Epithelial cell of prostate (primary cell): ENCODE measurements around the gene CPT1A.
A peak's percentile ranks its signal among the peaks of the same experiment; 100 is the strongest.

Experiments used
- DNase-seq: peaks from one replicate; pipeline ENCODE4 v3.0.0-alpha.2; 2011; ENCODE audit warnings: low read depth, low spot score
- H3K27ac ChIP-seq: fragments of 450-650 bp; 2 replicates; pipeline ENCODE4 v1.5.1; 2017; ENCODE audit warnings: mild to moderate bottlenecking

The CPT1A gene

DNA sequence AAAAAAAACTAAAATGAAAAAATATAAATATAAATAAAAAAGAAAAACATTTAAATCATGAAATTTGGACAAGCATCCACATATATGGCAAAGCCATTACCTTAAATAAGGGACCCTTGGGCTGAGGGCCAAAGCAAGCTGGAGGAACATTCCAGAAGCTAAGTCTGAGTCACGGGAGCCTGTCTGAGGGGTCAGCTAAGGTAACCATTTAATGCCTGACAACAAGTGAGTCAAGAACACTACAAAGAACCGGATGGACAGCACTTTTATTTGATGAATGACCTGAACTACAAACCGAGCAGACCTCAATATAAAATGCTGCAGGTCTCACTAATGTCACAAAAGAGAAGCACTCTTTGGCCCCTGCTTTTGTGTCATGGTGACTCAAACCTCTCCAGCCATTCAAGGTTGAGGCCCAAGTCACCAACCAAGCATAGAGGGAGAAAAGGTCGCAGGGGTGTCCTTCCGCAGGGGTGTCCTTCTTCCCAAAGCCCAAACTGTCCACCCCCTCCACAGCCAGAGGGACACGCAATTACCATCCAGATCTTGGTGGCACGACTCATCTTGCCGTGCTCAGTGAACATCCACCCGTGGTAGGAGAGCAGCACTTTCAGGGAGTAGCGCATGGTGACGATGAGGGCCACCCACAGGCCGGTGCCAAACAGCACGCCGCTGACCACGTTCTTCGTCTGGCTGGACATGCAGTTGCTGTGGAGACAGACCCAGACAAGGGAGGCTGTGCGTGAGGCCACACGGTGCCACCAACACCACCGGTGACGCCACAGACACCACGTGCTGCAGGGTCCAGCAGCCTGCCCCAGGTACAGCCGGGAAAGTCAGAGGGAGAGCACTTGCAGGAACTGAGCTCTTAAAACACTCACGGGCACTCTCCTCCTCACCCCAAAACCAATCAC is 34.5 kb downstream of the CPT1A start:
- no peak for DNase-seq
- H3K27ac ChIP-seq: no peak overlapping the region

DNA sequence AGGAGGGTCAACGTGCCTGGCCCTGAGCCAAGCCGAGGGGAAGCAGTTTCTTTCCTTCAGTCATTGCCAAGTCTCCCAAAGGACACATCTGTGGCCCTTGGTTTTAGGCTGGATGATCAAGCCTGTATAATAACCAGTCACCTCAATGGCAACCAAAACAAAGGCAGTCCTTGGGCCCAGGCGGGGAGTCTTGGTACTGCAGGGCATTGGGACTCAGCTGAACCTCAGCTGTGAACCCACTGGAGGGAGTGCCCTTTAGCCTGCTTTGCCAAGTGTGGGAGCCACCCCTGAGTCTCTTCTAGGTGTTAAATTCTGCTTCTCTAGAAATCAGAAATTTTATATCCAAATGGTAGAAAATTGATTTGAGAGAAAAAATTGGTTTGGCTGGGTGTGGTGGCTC is 36.9 kb downstream of the CPT1A start:
- DNase-seq: no peak
- H3K27ac ChIP-seq: no peak overlapping the region

DNA sequence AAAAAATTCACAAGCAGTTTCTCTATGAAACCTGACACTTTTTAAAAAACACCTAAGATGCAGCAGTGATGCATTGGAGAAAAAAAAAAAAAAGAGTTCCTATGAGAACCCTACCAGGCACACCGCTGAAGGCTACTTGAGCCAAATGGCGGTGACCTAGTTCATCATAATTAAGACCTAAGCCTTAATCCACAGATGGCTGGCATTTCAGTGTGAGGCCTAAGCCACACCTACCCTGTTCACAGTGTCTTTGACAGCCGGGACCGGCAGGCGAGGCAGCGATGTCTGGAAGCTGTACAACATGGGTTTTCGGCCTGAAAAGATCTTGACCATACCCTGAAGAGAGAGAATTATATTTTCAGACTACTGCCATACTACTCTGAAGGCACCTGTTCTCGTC is 38.0 kb downstream of the CPT1A start:
- no peak for DNase-seq
- no peak overlapping the region for H3K27ac ChIP-seq

DNA sequence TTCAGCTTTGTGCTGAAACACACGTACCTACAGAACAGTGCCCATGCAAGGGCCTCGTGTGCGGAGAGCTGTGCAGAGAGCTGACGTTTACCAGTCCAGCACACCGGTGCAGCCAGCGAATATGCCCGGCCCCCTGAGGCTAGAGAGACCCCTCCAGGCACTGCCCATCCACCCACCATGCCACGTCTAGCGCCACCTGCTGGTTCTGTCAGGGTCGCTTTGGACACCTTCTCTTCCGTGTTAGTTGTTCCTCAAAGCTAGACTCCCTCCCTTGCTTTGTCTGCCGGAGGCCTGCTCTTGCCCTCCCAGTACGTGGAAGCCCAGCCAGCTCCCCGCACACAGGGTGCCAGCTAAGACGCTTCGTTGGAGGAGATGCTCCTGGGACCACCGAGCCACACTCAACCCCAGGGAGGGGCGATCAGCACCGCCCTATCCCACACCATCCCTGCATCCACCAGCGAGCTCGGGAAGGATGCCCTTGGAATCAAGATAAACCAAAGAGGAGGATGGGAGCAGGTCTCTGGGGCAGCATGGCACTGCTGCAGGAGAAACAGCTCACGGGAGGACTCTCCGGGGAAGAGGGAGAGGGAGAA is 43.4 kb downstream of the CPT1A start:
- DNase-seq: no peak
- H3K27ac ChIP-seq: no peak overlapping the region

DNA sequence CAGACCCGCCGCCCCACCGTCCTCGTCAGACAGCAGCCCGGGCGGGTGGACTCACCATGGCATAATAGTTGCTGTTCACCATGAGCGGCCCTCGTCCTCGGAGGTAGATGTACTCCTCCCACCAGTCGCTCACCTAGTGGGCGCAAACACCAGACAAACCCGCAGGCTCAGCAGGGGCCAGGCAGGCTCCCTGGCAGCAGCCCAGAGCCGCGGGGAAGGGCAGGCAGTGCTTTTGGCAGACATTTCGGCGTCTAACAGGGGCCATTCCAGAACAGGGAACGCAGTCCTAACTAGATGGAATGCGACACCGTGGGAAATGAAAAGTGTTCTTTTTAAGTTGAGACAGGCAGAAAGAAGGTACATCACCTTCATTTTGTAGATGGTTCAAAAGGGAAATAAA is 44.9 kb downstream of the CPT1A start:
- no peak for DNase-seq
- H3K27ac ChIP-seq: no peak overlapping the region

DNA sequence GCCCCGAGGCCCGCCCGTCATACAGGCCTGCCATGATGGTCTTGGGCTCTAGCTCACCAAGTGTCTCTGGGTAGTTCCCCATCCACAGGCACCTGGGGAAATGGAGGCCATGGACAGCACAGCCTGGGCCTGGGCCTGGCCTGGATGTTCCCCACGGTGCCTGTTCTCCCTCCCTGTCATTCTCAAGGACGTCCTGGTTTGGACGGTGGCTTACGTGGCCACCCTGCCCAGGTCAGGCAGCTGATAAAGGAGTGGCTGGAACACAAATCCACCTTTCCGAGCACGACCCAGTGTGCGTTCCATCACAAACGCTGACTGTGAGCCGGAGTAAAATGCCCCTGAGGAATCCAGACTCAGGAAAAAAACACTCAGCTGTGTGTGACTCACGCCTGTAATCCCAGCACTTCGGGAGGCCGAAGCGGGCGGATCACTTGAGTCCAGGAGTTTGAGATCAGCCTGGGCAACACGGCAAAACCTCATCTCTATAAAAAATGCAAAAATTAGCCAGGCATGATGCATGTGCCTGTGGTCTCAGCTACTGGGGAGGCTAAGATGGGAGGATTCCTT is 49.2 kb downstream of the CPT1A start:
- no peak for DNase-seq

DNA sequence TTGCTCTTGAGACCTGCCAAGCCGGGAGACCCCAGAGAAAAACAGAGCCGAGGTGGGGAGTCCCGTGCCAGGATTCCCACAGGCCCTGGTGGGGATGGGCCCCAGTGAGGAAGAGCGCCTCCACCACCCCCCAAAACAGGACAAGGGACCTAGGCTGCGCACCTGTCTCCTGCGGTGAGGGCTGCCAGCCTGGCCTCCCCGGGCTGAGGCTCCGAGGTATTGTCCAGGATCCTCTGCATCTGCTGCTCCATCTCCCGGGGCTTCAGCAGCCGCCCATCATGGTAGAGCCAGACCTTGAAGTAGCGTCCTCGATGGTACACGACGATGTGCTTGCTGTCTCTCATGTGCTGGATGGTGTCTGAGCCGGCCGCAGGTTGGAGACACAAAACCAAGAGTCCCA is 57.1 kb downstream of the CPT1A start:
- no peak for DNase-seq
- no peak overlapping the region for H3K27ac ChIP-seq

More for the DNA sequence above, 49.2 kb downstream of the CPT1A start:
- H3K27ac ChIP-seq: no peak overlapping the region

DNA sequence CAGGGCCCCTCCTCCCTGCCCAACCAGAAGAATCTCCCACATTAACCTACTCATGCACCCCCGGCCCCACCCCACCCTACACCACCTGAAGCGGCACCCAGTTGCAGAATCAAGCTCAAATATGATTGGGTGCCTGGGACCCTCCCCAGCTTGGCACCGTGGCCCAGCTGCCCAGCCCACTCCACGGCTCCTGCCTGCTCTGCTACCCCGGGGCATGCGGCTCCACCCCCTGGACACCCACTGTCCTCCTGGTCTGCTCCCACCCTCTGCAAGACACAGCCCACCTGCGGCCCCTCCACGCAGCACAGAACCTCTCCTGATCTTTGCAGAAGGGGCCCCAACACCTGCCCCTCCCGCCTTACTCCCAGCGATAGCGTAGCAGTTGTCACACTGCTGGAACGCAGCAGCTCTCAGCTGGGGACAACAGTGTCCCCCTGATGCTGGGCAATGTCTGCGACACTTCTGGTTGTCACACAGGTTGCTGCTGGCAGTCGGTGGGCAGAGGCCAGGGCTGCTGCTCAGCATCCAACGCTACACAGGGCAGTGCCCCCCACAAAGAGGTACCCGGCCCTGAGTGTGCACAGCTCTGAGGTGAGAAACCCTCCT is 58.4 kb downstream of the CPT1A start:
- H3K27ac ChIP-seq: no peak overlapping the region
- DNase-seq: no peak

DNA sequence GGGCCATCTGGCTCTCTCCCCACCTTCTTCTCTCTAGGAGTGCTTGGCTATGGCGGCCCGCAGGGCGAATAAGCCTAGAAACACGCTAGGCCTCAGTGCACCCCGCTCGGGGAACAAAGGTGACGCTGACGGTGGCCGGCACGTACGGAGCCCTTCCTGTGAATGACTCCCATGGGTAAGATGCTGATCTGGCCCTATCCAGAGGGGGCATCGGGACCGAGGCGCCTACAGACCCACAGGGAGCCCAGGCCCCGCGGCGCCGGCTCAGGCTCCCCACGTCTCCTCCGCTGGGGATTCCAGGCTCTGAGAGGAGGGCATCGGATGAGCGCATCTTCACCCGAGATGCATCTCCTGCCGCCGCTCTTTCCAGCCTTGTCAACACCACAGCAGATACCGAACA is 59.0 kb downstream of the CPT1A start:
- H3K27ac ChIP-seq: no peak overlapping the region
- no peak for DNase-seq

DNA sequence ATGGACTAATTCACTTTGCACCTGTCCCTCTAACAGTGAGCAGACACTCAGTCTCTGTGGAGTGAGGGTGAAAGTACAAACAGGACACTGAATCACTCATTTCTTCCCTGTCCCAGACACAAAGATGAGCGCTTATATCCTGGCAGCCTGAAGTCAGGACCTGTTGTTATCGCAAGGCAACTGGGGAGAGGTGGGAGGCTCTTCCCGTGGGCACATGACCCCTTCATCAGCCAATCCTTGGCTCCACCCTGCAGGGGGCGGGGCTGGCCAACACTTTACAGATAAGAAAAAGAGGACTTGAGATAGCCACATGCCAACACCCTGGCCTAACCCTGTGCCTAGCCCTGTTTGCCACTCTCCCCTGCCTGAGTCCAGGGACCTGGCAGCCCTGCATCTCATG is 60.9 kb downstream of the CPT1A start:
- no peak for DNase-seq

DNA sequence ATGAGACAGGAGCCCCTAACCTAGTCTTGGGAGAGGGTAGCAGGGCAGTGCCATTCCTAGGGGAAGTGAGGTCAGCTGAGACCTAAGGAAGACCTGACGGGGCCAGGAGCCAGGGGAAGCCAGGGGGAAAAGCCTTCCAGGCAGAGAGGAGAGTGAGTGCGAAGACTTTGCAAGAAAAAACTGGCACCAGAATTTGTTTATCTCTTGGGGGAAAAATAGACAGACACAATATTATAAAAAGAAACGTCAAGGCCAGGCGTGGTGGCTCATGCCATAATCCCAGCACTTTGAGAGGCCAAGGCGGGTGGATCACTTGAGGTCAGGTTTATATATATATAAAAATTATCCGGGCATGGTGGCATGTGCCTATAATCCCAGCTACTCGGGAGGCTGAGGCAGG is 63.5 kb downstream of the CPT1A start:
- no peak overlapping the region for H3K27ac ChIP-seq
- no peak for DNase-seq

More for the DNA sequence above, 60.9 kb downstream of the CPT1A start:
- no peak overlapping the region for H3K27ac ChIP-seq

DNA sequence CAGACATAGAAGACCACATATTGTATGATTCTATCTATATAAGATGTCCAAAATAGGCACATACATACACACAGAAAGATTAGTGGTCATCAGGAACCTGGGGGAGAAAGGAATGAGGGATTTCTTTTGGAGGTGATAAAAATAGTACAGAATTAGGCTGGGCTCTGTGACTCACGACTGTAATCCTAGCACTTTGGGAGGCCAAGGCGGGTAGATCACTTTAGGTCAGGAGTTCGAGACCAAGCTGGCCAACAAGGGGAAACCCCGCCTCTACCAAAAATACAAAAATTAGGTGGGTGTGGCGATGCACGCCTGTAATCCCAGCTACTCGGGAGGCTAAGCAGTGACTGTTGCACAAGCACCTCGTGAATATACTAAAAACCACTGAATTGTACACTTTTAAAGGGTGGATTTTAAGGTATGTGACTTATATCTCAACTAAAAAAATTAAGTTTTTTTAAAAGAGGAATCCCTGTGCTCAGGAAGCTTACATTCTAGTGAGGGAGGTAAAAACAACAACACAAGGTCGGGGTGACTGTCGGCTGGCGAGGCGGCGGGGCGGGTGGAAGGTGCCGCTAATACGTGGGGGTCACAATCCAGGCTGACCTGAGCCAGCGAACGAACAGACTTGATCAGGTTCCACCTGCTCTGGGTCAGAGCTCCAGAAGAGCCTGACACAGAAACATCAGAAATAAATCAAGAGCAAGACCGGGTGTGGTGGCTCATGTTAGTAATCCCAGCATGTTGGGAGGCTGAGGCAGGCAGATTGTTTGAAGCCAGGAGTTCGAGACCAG is 65.1 kb downstream of the CPT1A start:
- H3K27ac ChIP-seq: peak overlapping the region; percentile 52
- DNase-seq: no peak

DNA sequence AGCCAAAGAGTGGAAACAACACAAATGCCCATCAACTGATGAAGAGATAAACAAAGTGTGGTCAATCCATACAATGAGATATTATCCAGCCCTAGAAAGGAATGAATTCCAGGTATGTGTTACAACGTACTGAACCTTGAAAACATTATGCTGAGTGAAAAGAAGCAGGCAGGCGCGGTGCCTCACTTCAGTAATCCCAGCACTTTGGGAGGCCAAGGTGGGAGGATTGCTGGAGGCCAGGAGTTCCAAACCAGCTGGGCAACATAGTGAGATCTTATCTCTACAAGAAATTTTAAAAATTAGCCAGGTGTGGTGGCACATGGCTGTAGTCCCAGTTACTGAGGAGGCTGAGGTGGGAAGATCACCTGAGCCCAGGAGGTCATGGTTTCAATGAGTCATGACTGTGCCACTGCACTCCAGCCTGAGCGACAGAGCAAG is 65.7 kb downstream of the CPT1A start:
- DNase-seq: peak; percentile 18
- peak overlapping the region; percentile 52 for H3K27ac ChIP-seq

DNA sequence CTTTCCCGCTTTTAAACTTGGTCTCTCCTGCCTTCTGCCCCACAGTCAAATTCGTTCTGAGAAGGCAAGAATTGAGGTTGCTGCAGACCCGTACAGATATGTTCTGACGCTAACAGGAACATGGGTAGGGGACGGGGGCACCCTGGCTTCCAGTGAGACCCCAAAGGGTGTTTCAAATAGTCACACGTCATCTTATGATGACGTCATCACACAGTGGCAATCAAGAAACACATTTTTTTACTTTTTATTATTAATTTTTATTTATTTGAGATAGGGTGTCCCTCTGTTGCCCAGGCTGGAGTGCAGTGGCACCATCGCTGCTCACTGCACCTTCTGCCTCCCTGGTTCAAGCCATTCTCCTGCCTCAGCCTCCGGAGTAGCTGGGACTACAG is 67.5 kb downstream of the CPT1A start:
- H3K27ac ChIP-seq: no peak overlapping the region

DNA sequence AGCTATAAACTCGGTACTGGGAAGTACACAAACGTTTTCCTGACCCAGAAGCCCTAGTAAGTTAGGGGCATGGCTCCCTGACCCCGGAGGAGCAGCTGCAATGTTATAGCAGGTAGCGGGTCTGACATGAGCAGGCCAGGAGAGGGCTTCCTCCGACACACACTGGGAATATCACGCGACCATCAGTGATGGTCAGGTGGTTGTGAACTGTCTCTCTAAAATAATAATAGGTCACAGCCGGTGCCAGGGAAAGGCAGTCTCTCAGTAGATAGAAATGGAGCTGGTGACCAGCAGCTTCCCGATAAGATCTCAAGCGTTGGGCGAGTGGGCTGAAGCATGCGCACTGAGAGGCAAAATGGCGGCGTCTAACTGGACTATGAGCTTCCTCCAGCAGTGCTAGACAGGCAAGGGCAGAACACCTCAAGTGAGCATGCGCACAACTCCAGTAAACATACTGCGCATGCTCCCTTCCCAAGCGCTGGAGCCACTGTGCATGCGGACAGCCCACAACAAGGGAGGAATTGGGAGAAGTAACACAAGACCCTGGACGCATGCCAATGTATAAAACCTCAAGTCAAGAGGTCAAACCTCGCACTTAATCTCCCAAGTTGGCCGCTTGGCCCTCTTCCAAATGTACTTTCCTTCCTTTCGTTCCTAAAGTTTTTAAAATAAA is 68.1 kb downstream of the CPT1A start:
- no peak overlapping the region for H3K27ac ChIP-seq
- DNase-seq: no peak

More for the DNA sequence above, 67.5 kb downstream of the CPT1A start:
- DNase-seq: no peak

DNA sequence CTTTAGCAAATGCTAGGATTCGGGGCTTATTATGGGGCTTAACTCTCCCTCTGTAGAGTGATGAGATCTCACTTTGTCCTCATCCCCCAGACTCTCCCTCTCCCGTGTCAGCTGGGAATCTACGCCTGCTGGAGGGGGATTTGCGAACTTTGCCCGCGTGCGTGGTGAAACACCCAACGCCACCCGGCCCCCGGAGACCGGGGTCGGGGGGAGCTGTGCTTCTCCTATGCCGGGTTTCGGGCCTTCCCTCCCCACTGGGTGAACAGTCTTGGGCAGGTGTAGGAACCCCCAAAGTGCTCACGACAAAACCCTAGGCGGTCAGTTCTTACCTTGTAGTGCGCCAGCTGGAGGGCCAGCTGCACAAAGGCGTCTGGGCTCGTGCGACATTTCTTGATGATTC is 68.8 kb downstream of the CPT1A start:
- DNase-seq: no peak
- no peak overlapping the region for H3K27ac ChIP-seq

DNA sequence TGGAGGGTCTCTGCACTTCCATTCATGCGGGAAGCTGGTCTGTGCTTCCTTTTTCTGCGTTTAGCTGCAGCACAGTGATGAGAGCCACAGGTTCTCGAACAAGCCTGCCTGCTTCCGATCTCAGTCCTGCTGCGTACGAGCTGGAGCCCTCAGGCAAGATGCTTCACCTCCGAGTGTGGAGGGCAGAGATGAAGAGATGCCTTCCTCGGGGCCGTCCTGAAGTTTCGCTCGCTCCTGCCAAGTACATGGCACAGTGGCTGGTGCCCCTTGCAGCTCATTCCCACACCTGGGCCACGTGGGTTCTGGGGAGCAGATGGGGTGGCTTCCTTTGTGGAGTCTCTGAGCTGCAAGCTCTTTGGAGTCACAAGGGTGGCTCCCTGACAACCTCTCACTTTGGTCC is 70.9 kb downstream of the CPT1A start:
- no peak for DNase-seq
- no peak overlapping the region for H3K27ac ChIP-seq

DNA sequence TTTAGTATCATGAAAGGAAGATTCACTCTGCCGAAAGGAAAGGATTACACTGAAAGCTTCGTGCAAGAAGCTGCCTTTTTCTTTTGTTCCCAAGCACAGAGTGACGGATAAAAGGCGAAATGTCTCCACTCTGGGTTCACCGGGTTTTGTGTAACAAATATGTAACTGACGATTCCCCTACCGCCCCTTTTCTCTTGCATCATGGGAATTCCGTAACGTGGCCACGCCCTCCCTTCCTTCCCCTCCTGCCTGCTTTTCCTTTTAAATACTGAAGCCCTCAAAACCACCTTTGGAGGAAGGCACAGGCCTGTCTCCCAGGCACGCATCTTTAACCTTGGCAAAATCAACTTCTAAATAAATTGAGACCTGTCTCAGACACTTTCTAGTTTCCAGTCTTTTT is 74.0 kb downstream of the CPT1A start:
- DNase-seq: no peak
- H3K27ac ChIP-seq: no peak overlapping the region

DNA sequence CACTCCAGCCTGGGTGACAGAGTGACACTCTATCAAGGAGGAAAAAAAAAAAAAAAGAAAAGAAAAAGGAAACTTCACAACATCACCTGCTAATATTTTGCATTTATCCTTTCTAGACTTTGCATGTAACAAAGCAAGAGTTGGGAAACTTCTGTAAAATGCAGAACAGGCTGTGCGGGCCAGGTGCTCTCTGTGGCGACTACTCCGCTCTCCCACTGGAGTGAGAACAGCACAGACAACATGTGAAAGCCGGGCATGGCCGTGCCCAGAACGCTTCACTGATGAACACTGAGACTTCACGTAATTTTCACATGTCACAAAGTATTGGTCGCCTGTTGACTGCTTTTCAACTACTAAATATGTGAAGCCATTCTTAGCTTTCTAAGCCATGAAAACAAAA is 74.9 kb downstream of the CPT1A start:
- no peak overlapping the region for H3K27ac ChIP-seq
- no peak for DNase-seq

DNA sequence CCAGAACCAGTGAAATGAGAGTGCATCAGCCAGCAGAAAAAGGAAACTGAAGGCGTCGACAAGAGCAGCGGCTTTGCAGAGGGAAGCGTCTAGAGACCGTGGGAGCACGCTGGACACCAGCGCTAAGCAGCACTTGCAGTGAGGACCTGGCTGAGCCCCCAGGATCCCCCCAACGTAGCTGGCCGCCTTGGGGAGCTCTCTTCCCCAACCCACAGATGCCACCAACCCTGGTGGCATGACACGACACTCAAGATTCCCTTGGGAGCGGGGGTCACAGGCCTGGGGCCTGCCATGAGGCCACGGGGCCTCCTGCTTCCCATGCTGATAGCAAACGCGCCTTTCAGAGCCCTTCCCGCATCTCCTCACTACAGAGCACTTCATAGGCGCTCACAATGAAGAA is 77.0 kb downstream of the CPT1A start:
- DNase-seq: no peak
- peak overlapping the region; percentile 55 for H3K27ac ChIP-seq
